Body of pancreas (tissue), 4 donors: ENCODE data around the gene SLC35D3. TPM values are rescaled to one million over a fixed set of nuclear protein-coding genes. Genes with fewer than 3 reads are reported as not detected.

Source experiments
- ATAC-seq: fragments of 150-250 bp; one replicate; pipeline ENCODE4 v1.9.1; 2016
- DNase-seq, 4 donors: peaks; one replicate each; pipeline ENCODE4 v3.0.0-alpha.2; 2019
- H3K27ac ChIP-seq, 4 donors: fragments of 200-600 bp; sonication (generic); 1 replicate in 3 of 4; 2 replicates in 1 of 4; pipeline versions ENCODE4 v1.5.1 to v1.6.1; 2016 to 2019; ENCODE audit warnings: mild to moderate bottlenecking in 1 of 4, mixed read lengths in 1 of 4, moderate library complexity in 1 of 4
- H3K27me3 ChIP-seq, 2 donors: fragments of 200-600 bp; sonication (generic); one replicate each; pipeline ENCODE4 v1.6.0; 2016; ENCODE audit warnings: mild to moderate bottlenecking in 1 of 2
- H3K36me3 ChIP-seq, 2 donors: fragments of 200-600 bp; sonication (generic); replicated peaks in 1 of 2; 2 replicates each; pipeline ENCODE4 v1.5.1; 2016; ENCODE audit warnings: low read depth in 2 of 2; ENCODE audit not compliant: insufficient read depth in 1 of 2
- H3K4me1 ChIP-seq: fragments of 200-600 bp; sonication (generic); one replicate; pipeline ENCODE4 v1.6.0; 2016
- H3K4me3 ChIP-seq, 2 donors: fragments of 200-600 bp; sonication (generic); 1 replicate in 1 of 2; 2 replicates in 1 of 2; pipeline ENCODE4 v1.5.1; 2016 to 2019
- H3K9me3 ChIP-seq, 3 donors: fragments of 200-600 bp; sonication (generic); 1 replicate in 2 of 3; 2 replicates in 1 of 3; pipeline ENCODE4 v1.5.1; 2016
- CTCF ChIP-seq, 7 experiments: fragments of 450-650 bp in 4 of 7; fragments of 200-600 bp in 3 of 7; sonication (generic) in 3 of 7; IDR thresholded peaks; one replicate each; pipeline ENCODE4 v1.5.1; 2016 to 2019; ENCODE audit warnings: antibody characterized with exemption in 7 of 7
- POLR2A ChIP-seq, 3 donors: fragments of 450-650 bp; IDR thresholded peaks; one replicate each; pipeline ENCODE4 v1.6.1; 2016; ENCODE audit warnings: antibody characterized with exemption in 3 of 3, mild to moderate bottlenecking in 2 of 3
- WGBS, 2 donors: methylation state at CpG; one replicate each; pipeline ENCODE4 v1.1.5; 2017; 5-methylcytosine and 5-hydroxymethylcytosine counted together
- intact Hi-C: fragments of 100-400 bp; cut with DNase I; formaldehyde crosslinking; loops from one replicate; pipeline ENCODE4 v1.15.1; 2023
- total RNA-seq, 2 donors: library from RNA; depleted of rRNA; stranded (reverse); fragments of >200 nt; gene quantifications; one replicate each; pipeline ENCODE4 v1.1.0, GENCODE V29; 2016

The SLC35D3 gene
- total RNA-seq, 2 donors from 2014 or later: not detected

GRCh38 chr6:136960781-136961180, 38.7 kb downstream of the SLC35D3 start:
- Histone ChIP-seq H3K27me3 (no peaks in the 10 kb centered on the region), H3K27ac (no peak overlapping the region), H3K9me3 (no peaks in the 10 kb centered on the region), H3K36me3 (no peaks in the 10 kb centered on the region), H3K4me3 (no peak overlapping the region), H3K4me1 (no peaks in the 10 kb centered on the region)
- TF ChIP-seq CTCF (IDR thresholded peaks at IDR 0.05): no peak
- no peak for TF ChIP-seq POLR2A (IDR thresholded peaks at IDR 0.05)
- WGBS, 2 donors: 86 to 89% methylated on average over 3 of the region's 3 CpGs
- ATAC-seq (no peak), DNase-seq (no peak)
- intact Hi-C loops: no loop called here

- ATAC-seq: no peak
- no peaks in the 10 kb centered on the region for H3K9me3 ChIP-seq
- H3K4me1 ChIP-seq: no peaks in the 10 kb centered on the region
- H3K4me3 ChIP-seq: no peak overlapping the region
- intact Hi-C loops: no loop called here
- 27 to 36% methylated on average over 5 of the region's 5 CpGs for WGBS, 2 donors
- no peak overlapping the region for H3K27ac ChIP-seq
- no peak for TF ChIP-seq POLR2A (IDR thresholded peaks at IDR 0.05)
- no peak for TF ChIP-seq CTCF (IDR thresholded peaks at IDR 0.05)
- no peak for DNase-seq
- H3K27me3 ChIP-seq: no peaks in the 10 kb centered on the region
- H3K36me3 ChIP-seq: no peaks in the 10 kb centered on the region
Measured at GRCh38 chr6:136961848-136962247, 39.7 kb downstream of the SLC35D3 start.

GRCh38 chr6:136962661-136963060, 40.6 kb downstream of the SLC35D3 start:
- Histone ChIP-seq H3K4me1 (no peaks in the 10 kb centered on the region), H3K27ac (no peak overlapping the region), H3K27me3 (no peaks in the 10 kb centered on the region), H3K9me3 (no peaks in the 10 kb centered on the region), H3K36me3 (no peaks in the 10 kb centered on the region), H3K4me3 (no peak overlapping the region)
- ATAC-seq: peak; percentile 45
- peak in 3 of 4 donors; percentile 49 to 67 (median 57) for DNase-seq
- WGBS, 2 donors: 46 to 59% methylated on average over 4 of the region's 4 CpGs
- intact Hi-C loops: no loop called here
- TF ChIP-seq CTCF (IDR thresholded peaks at IDR 0.05): no peak

GRCh38 chr6:136963259-136963658, 41.2 kb downstream of the SLC35D3 start:
- DNase-seq: no peak
- no peak overlapping the region for H3K27ac ChIP-seq
- no peaks in the 10 kb centered on the region for H3K4me1 ChIP-seq
- no peak for ATAC-seq
- 72 to 76% methylated on average over 2 of the region's 2 CpGs for WGBS, 2 donors
- no peak overlapping the region for H3K4me3 ChIP-seq
- H3K27me3 ChIP-seq: no peaks in the 10 kb centered on the region
- intact Hi-C loops: no loop called here
- no peaks in the 10 kb centered on the region for H3K36me3 ChIP-seq
- TF ChIP-seq CTCF (IDR thresholded peaks at IDR 0.05) (no peak), POLR2A (IDR thresholded peaks at IDR 0.05) (no peak)
- H3K9me3 ChIP-seq: no peaks in the 10 kb centered on the region

GRCh38 chr6:136964398-136964797, 42.3 kb downstream of the SLC35D3 start:
- Histone ChIP-seq H3K4me3 (no peak overlapping the region), H3K27ac (no peak overlapping the region), H3K9me3 (no peaks in the 10 kb centered on the region), H3K4me1 (peaks cover 6% of the 10 kb centered on the region), H3K27me3 (no peaks in the 10 kb centered on the region), H3K36me3 (no peaks in the 10 kb centered on the region)
- intact Hi-C loops: no loop called here
- TF ChIP-seq CTCF (IDR thresholded peaks at IDR 0.05) (no peak), POLR2A (IDR thresholded peaks at IDR 0.05) (no peak)
- ATAC-seq (no peak), DNase-seq (no peak)
- WGBS, 2 donors: 83 to 89% methylated on average over 2 of the region's 2 CpGs
